HG03354 (cell line): ENCODE results near the gene CNN2.

Experiments used
- ATAC-seq: cut with Tn5 transposase; IDR thresholded peaks from one replicate; pipeline ENCODE4 v1.9.1; 2021; ENCODE audit warnings: mild to moderate bottlenecking; ENCODE audit not compliant: unreplicated experiment, poor library complexity, severe bottlenecking

Gene CNN2

GRCh38 chr19:1042689-1043511 is 16.5 kb downstream of the CNN2 start:
- ATAC-seq = no peak

- peak; percentile 40 for ATAC-seq
Observed at GRCh38 chr19:1045247-1045603, 18.8 kb downstream of the CNN2 start.

GRCh38 chr19:1046117-1046626 is 19.8 kb downstream of the CNN2 start:
- ATAC-seq = no peak

GRCh38 chr19:1046836-1047695 is 20.7 kb downstream of the CNN2 start:
- ATAC-seq = no peak

GRCh38 chr19:1047696-1048147 is 21.3 kb downstream of the CNN2 start:
- ATAC-seq = no peak

- ATAC-seq = no peak
Observed at GRCh38 chr19:1049106-1049505, 22.7 kb downstream of the CNN2 start.

- ATAC-seq = no peak
Observed at GRCh38 chr19:1049800-1050199, 23.4 kb downstream of the CNN2 start.

GRCh38 chr19:1050989-1051788 is 24.8 kb downstream of the CNN2 start:
- no peak for ATAC-seq

GRCh38 chr19:1051791-1052190 is 25.4 kb downstream of the CNN2 start:
- no peak for ATAC-seq

GRCh38 chr19:1052349-1052975 is 26.1 kb downstream of the CNN2 start:
- no peak for ATAC-seq

GRCh38 chr19:1053176-1054101 is 27.0 kb downstream of the CNN2 start:
- no peak for ATAC-seq

- ATAC-seq = no peak
Observed at GRCh38 chr19:1054102-1055027, 28.0 kb downstream of the CNN2 start.

- ATAC-seq = no peak
Observed at GRCh38 chr19:1055028-1055425, 28.6 kb downstream of the CNN2 start.

GRCh38 chr19:1055886-1056620 is 29.6 kb downstream of the CNN2 start:
- no peak for ATAC-seq

GRCh38 chr19:1057176-1057855 is 30.9 kb downstream of the CNN2 start:
- no peak for ATAC-seq

- ATAC-seq = no peak
Observed at GRCh38 chr19:1058112-1058511, 31.7 kb downstream of the CNN2 start.
